NCI-H146 treated with DMSO at 0.1 percent for 48 hours (cell line): ENCODE data around the gene GLB1L2.

Experiments
- DNase-seq: peaks from one replicate; lab custom pipeline; 2025; ENCODE audit not compliant: unreplicated experiment; lab: John Stamatoyannopoulos, UW

The GLB1L2 gene

GRCh38 chr11:134364261-134364660, 32.5 kb downstream of the GLB1L2 start:
- no peak for DNase-seq

DNA sequence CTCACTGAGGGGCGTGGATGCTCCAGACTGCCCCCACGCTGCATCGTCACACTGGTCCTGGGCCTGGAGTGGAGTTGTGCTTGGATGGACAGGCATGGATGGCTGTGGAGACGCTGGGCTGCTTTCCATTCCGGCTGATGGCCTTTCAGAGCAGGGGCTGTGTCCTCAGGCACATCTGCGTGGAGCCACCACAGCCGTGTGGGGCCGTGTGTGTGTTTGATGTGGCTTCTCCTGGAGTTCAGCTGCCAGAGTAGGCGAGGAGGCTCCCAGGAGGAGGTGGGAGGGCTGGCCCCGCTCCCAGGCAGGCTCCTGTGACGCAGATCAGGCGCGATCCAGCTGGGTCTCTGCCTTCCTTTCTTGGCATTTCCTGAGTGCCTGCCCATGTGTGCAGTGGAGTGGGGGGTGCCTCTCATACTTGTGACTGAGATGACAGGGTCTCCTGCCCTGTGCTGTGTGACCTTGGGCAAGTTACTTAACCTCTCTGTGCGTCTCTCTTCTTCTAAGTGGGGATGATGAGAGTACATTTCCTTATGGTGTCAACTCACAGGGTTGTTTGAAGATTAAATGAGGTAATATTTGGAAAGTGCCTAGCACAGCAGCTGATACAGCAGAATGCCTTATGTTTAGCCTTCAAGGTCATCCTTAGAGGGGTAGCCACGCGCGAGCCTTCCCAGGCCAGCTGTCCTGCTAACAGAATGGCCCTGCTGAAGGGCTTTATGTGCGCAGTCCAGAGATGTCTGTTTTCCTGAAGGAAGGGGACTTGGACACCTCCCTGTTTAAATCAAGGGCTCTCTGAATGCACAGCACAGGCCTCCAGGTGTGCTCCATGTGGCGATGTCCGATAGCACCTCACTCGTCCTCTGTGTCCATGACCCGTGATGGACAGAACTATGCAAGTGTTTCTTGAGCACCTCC, 33.5 kb downstream of the GLB1L2 start:
- DNase-seq, result no peak

DNA sequence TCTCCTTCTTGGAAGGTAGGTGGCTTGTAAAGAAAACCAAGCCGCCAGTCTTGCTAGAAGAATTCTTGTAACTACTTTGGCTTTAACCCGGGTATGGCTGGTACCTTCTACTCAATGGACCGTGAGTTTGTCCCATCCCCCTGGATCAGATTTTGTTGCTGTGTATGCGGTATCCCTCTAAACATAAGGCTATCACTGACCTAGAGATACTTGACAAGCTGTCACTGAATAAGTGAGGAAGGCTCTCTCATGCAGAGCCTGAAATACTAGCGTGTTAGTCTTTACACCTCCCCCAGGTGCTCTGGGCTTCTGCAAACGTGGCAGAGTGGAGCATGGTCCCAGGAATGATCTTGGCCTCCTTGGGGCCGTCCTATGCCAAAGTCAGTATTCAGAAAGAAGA, 34.5 kb downstream of the GLB1L2 start:
- no peak for DNase-seq

GRCh38 chr11:134367781-134368180, 36.0 kb downstream of the GLB1L2 start:
- no peak for DNase-seq

GRCh38 chr11:134369656-134370525, 38.1 kb downstream of the GLB1L2 start:
- no peak for DNase-seq

DNA sequence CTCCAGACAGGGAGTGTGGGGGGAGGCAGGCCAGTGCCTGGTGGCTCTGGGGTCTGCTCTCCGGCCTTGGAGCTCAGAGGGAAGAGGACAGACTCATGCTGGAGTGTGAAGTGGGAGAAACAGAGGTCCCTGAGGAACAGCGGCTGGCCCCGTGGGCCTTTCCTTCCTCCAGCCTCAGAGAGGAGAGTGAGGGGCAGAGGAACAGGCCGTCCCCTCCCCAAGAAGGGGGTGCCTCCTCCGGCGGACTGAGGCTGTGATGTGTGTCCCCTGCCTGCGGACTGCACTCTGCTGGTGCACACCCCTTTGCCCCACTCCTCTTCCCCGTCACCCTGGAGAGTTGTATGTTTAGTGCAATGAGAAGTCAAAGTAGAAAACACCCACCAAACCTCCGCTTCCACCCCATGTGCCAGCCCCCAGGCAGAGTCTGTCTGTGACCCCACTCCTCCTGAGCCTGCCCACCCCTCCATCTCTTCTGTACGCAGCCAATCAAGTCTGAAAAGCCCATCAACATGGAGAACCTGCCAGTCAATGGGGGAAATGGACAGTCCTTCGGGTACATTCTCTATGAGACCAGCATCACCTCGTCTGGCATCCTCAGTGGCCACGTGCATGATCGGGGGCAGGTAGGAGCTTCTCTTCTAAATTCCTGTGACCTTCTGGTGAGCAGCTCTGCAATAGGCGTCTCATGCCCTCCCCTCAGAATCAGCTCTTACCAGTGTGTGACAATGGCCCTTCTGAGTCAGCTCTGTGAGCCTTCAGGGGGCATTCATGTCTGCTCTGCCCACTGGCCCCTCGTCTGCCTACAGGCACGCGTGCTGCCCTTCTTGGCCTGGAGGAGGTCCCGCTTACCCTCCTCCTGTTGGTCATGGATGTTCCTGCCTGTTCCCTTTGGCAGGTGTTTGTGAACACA, 39.0 kb downstream of the GLB1L2 start:
- DNase-seq, result no peak

DNA sequence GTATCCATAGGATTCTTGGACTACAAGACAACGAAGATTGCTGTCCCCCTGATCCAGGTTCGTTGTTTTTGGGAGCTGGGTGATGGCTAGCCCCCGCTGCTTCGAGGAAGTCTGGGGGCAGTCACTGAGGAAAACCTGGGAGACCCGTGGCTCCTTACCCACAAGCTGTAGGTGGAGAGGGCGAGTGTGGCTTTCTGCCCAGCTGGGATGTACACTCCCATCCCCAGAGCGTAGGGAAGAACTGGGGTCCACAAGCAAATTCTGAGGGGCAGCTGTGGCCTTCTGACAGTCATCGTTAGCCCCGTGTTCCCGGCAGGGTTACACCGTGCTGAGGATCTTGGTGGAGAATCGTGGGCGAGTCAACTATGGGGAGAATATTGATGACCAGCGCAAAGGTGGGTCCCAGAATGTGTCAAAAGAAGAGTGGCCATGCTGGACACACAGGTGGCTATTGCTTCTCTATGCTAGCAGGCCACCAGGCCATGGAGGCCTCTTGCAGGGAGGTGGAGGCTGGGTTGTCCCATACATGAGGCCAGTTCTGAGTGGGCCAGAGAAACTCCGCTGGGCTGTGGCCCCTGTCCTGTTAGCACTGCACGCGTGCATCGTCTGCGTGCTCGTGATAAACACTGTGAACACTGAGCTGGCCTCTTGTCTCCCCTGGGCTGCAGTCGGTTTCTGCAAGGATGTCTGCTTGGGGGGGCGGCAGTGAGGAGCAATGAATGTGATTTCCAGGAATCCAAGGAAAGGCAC, 39.8 kb downstream of the GLB1L2 start:
- no peak for DNase-seq

DNA sequence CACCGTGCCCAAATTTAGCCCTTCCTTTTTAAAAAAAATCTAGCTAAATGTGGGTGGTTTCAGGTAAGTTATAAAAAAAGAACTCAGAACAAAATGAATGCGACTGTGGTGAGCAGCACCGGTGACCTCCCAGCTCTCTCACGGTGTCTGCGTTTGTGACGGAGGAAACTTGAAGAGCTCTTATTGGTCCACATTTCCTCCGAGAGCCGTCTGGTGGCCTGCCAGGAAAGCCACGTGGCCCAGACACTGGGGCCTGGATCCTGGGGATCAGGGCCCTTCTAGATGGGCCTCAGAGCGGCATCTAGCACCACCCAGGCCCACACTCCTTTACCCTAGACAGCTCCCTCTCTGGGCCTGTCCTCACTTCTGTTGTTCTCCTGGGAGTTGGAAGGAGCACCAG, 40.7 kb downstream of the GLB1L2 start:
- no peak for DNase-seq

DNA sequence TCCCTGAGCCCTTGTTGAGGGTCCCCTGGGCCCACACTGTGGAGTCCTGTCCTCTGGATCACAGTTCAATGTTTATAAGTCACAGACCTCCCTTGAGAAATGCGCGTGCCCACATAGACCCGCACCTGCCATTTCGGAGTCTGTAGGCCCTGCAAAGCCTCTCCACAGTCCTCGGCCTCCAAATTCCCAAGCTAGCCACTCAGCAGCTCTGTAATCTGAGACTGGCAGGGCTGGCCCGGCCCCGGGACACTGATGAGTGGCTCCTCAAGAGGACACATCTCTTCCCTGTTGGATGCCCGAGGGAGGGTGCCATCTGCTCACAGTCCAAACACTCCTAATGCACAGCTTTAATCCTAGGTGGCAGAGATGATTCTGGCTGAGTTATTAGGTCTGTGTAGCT, 41.2 kb downstream of the GLB1L2 start:
- no peak for DNase-seq

DNA sequence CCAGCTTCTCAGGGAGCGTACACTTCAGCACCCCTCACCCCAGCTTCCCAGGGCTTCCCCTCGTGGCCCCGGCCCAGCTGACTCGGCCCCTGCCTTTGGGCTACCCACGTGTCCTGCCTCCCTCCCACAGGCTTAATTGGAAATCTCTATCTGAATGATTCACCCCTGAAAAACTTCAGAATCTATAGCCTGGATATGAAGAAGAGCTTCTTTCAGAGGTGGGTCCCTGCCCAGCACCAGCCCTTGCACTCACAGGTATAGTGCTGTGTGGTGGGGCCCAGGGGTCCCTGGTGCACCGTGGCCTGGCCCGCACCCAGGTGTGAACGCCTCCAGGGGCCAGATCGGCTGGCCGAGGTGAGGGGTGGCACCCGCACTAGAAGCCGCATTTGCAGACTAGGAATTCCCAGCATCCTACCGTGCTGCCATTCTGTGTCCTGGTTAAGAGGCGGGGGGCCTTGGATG, 41.8 kb downstream of the GLB1L2 start:
- DNase-seq, result no peak

DNA sequence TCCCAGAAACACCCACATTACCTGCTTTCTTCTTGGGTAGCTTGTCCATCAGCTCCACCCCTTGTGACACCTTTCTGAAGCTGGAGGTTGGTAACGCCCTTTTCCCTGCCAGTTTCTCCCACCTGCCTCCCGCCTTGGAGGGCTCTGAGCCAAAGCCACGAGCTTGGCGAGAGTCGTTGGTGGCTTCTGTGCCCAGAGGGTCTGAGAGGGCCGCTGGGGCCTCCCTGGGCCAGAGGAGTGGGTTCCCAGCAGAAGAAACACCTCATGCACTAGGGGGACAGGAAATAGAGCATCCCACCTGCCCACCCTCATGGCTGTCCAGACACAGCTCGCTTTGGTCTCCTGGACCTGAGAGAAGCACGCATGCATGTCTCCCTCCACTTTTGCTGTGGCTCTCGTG, 42.4 kb downstream of the GLB1L2 start:
- no peak for DNase-seq

DNA sequence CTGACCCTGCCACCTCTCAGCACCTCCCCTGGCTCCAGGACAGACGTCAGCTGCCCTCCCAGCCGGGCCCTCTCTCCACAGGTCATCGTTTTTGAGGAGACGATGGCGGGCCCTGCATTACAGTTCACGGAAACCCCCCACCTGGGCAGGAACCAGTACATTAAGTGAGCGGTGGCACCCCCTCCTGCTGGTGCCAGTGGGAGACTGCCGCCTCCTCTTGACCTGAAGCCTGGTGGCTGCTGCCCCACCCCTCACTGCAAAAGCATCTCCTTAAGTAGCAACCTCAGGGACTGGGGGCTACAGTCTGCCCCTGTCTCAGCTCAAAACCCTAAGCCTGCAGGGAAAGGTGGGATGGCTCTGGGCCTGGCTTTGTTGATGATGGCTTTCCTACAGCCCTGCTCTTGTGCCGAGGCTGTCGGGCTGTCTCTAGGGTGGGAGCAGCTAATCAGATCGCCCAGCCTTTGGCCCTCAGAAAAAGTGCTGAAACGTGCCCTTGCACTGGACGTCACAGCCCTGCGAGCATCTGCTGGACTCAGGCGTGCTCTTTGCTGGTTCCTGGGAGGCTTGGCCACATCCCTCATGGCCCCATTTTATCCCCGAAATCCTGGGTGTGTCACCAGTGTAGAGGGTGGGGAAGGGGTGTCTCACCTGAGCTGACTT, 43.2 kb downstream of the GLB1L2 start:
- DNase-seq, result no peak

GRCh38 chr11:134376150-134376921, 44.5 kb downstream of the GLB1L2 start:
- no peak for DNase-seq

DNA sequence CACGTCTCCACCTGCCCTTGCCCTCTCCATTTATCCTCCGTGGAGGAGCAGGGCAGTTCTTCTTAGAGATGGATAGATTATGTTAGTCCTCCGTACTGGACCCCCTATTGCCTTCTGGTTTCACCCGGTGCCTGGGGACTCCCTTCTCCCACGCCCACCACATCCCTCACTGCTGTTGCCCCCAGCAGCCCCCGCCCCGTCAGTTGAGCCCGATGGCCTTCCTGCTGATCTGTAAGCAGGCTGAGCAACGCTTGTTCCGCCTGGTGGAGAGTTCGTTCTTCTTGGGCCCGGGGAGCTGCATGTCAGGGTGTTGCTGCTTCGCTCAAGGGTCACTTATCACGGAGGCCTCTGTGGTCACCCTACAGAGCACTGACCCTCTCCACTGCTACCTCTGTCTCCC, 46.1 kb downstream of the GLB1L2 start:
- DNase-seq, result no peak

DNA sequence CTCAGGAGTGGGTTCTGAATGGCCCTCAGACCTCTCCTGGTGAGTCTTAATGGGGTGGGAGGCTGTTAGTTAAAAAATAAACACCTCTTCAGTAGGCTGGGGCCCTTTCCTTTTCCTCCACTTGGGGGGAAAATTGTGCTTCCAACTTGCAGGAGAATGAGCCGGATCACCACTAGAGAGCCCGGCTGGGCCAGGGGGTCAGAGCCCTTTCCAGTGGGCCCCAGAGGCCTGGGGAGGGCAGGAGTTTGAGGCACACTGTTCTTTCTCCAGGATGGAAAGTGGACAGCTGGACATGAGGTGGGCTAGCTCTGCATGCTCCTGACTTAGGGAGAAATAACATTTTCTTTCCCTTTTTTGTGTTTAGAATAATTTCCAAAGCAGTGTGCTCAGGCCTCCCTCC, 47.5 kb downstream of the GLB1L2 start:
- DNase-seq, result no peak

- no peak for DNase-seq
These were observed 48.4 kb downstream of the GLB1L2 start for GRCh38 chr11:134380229-134380628.

GRCh38 chr11:134380785-134381184, 49.0 kb downstream of the GLB1L2 start:
- DNase-seq, result no peak

- DNase-seq, result no peak
These were observed 50.5 kb downstream of the GLB1L2 start for GRCh38 chr11:134382257-134382656.

DNA sequence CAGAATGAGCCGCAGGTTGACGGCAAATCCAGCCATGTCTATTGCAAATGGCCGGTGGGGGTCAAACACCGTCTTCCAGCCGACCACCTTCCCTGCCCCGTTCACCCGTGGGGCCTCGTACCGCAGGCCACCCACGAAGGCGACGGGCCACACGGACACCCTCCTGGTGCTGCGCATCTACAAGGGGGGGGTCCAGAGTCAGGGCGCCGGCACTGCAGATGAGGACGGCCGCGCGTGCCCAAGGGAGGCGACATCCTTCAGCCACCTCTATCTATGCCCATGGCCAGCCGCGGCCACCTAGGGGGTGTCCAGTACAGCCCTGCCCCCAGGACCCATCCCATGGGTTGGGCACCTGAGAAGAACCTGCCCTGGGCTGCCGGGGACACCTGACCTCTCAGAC, 51.0 kb downstream of the GLB1L2 start:
- DNase-seq, result no peak
